A549 (cell line): ENCODE measurements around the gene FUT8. TPM values are rescaled to one million over a fixed set of nuclear protein-coding genes. Genes with fewer than 3 reads are reported as not detected.

Source experiments
- ATAC-seq, 2 experiments: fragments of 200-7000 bp in 1 of 2; fragments of >200 bp in 1 of 2; cut with Nextera tagmentation in 1 of 2; cut with Tn5 transposase in 1 of 2; 3 replicates each; pipeline versions ENCODE4 v1.8.0 to v1.9.1; 2018 to 2020; ENCODE audit warnings: mild to moderate bottlenecking in 1 of 2, moderate library complexity in 1 of 2
- CTCF ChIA-PET: fragments of 300-600 bp; sonication (Branson Sonifier 250); formaldehyde crosslinking; extraction: SDS; loops from one replicate; lab custom pipeline; 2021; ENCODE audit warnings: antibody characterized with exemption, inconsistent platforms; lab: Yijun Ruan, JAX
- POLR2A ChIA-PET: fragments of 350-600 bp; formaldehyde crosslinking; extraction: SDS; loops from one replicate; lab custom pipeline; 2021; ENCODE audit warnings: antibody characterized with exemption, inconsistent platforms; lab: Yijun Ruan, JAX
- DNase-seq, 2 experiments: peaks; one replicate each; pipeline versions ENCODE4 v3.0.0 to v3.0.0-alpha.2; 2011 to 2016; ENCODE audit warnings: low read depth in 1 of 2, low spot score in 1 of 2
- FAIRE-seq: peaks from 2 replicates; lab custom pipeline; 2011; peaks lifted over from hg19 to GRCh38; lab: Jason Lieb, UNC
- H3K27ac ChIP-seq, 2 experiments: fragments of >200 bp; sonication (Bioruptor Twin); formaldehyde crosslinking; 3 replicates each; pipeline ENCODE4 v1.5.1; 2016 to 2017
- H3K4me1 ChIP-seq: fragments of >200 bp; sonication (Bioruptor Twin); formaldehyde crosslinking; 3 replicates; pipeline ENCODE4 v1.6.1; 2016
- H3K4me2 ChIP-seq: fragments of >200 bp; sonication (Bioruptor Twin); formaldehyde crosslinking; 3 replicates; pipeline ENCODE4 v1.6.1; 2016
- H3K4me3 ChIP-seq: fragments of >200 bp; sonication (Bioruptor Twin); formaldehyde crosslinking; 3 replicates; pipeline ENCODE4 v1.5.1; 2016
- H3K9me3 ChIP-seq: fragments of >200 bp; sonication (Bioruptor Twin); formaldehyde crosslinking; 3 replicates; pipeline ENCODE4 v1.6.1; 2016
- BCL3 ChIP-seq: fragments of >200 bp; sonication (Bioruptor Twin); formaldehyde crosslinking; IDR thresholded peaks from 3 replicates; pipeline ENCODE4 v1.6.1; 2016
- BHLHE40 ChIP-seq: IDR thresholded peaks from 2 replicates; pipeline ENCODE4 v1.6.1; 2012; ENCODE audit warnings: low read depth, low read length, inconsistent platforms
- CBX2 ChIP-seq: fragments of 200-600 bp; sonication (generic); IDR thresholded peaks from 2 replicates; pipeline ENCODE4 v1.6.1; 2016; ENCODE audit warnings: low read depth, mild to moderate bottlenecking, borderline replicate concordance
- CHD2 ChIP-seq: fragments of 150-350 bp; IDR thresholded peaks from 2 replicates; pipeline ENCODE4 v1.6.1; 2014; ENCODE audit warnings: low read length; ENCODE audit not compliant: partially characterized antibody
- E2F6 ChIP-seq: IDR thresholded peaks from 2 replicates; pipeline ENCODE4 v1.6.1; 2012; ENCODE audit warnings: low read depth, borderline replicate concordance
- EHF ChIP-seq: fragments of 250-450 bp; sonication (Bioruptor Pico); IDR thresholded peaks from 2 replicates; pipeline ENCODE4 v1.5.0; 2020; ENCODE audit warnings: mild to moderate bottlenecking
- ESRRA ChIP-seq: fragments of 150-350 bp; IDR thresholded peaks from 2 replicates; pipeline ENCODE4 v1.6.1; 2014; ENCODE audit warnings: mild to moderate bottlenecking, low read length, borderline replicate concordance
- FOSB ChIP-seq: fragments of 250-450 bp; sonication (Bioruptor Pico); IDR thresholded peaks from 2 replicates; pipeline ENCODE4 v1.5.0; 2020; ENCODE audit warnings: mild to moderate bottlenecking, moderate library complexity
- FOSL2 ChIP-seq, 2 experiments: fragments of 450-650 bp in 1 of 2; fragments of >200 bp in 1 of 2; sonication (Bioruptor Twin) in 1 of 2; formaldehyde crosslinking; IDR thresholded peaks; 2 replicates each; pipeline versions ENCODE4 v1.5.0 to v1.6.1; 2016 to 2020; ENCODE audit warnings: mild to moderate bottlenecking in 1 of 2, moderate library complexity in 1 of 2
- GATA3 ChIP-seq: IDR thresholded peaks from 2 replicates; pipeline ENCODE4 v1.6.1; 2012; ENCODE audit warnings: borderline replicate concordance
- HDAC2 ChIP-seq: fragments of 200-600 bp; sonication (generic); IDR thresholded peaks from 2 replicates; pipeline ENCODE4 v1.6.1; 2016
- HEYL ChIP-seq: fragments of 250-450 bp; sonication (Bioruptor Pico); IDR thresholded peaks from 2 replicates; pipeline ENCODE4 v1.8.0; 2021; ENCODE audit warnings: mild to moderate bottlenecking, moderate library complexity
- JUN ChIP-seq, 2 experiments: fragments of >200 bp; sonication (Bioruptor Twin); formaldehyde crosslinking; IDR thresholded peaks; 2 replicates in 1 of 2; 3 replicates in 1 of 2; pipeline ENCODE4 v1.6.1; 2016 to 2017
- JUNB ChIP-seq: fragments of >200 bp; sonication (Bioruptor Twin); formaldehyde crosslinking; IDR thresholded peaks from 2 replicates; pipeline ENCODE4 v1.6.1; 2016
- MAX ChIP-seq: IDR thresholded peaks from 2 replicates; pipeline ENCODE4 v1.6.1; 2012
- MYC ChIP-seq: IDR thresholded peaks from 2 replicates; pipeline ENCODE4 v1.6.1; 2012; ENCODE audit warnings: mild to moderate bottlenecking, inconsistent platforms, low read length, improper control_type of control experiment, borderline replicate concordance
- NFE2L2 ChIP-seq: fragments of 150-350 bp; conservative IDR thresholded peaks from 2 replicates; pipeline ENCODE4 v1.6.1; 2014; ENCODE audit warnings: low read length
- NR3C1 ChIP-seq: fragments of >200 bp; sonication (Bioruptor Twin); formaldehyde crosslinking; IDR thresholded peaks from 3 replicates; pipeline ENCODE4 v1.6.1; 2017
- POLR2A ChIP-seq: IDR thresholded peaks from 2 replicates; pipeline ENCODE4 v1.6.1; 2012; ENCODE audit warnings: mild to moderate bottlenecking, low read length
- RNF2 ChIP-seq: fragments of 200-600 bp; sonication (generic); IDR thresholded peaks from 2 replicates; pipeline ENCODE4 v1.6.1; 2016; ENCODE audit warnings: low read depth, mild to moderate bottlenecking, antibody characterized with exemption, moderate library complexity, borderline replicate concordance
- SMC3 ChIP-seq: fragments of >200 bp; sonication (Bioruptor Twin); formaldehyde crosslinking; IDR thresholded peaks from 3 replicates; pipeline ENCODE4 v1.6.1; 2018; ENCODE audit warnings: inconsistent platforms
- TP53 ChIP-seq: fragments of 250-450 bp; sonication (Bioruptor Pico); IDR thresholded peaks from 2 replicates; pipeline ENCODE4 v1.5.0; 2021; ENCODE audit warnings: mild to moderate bottlenecking, moderate library complexity
- whole genome bisulfite sequencing: methylation state at CpG from one replicate; pipeline ENCODE4 v1.1.6; 2017; ENCODE audit errors: missing lambda C conversion rate; 5-methylcytosine and 5-hydroxymethylcytosine counted together
- polyA plus RNA-seq, 4 experiments: library from polyadenylated mRNA; depleted of rRNA in 3 of 4; stranded (reverse); fragments of >200 nt; fragmentation: RNase III in 1 of 4; extraction: RNeasy Plus Mini Kit Qiagen cat#74134 plus additional on column Dnase treatment in 1 of 4; gene quantifications; 2 replicates in 3 of 4; 3 replicates in 1 of 4; pipeline ENCODE4 v1.2.3, GENCODE V29; 2011 to 2017
- TF ChIP-seq, protein P1 (sequence below): fragments of 200-600 bp; sonication (generic); IDR thresholded peaks from 2 replicates; pipeline ENCODE4 v1.6.1; 2016; ENCODE audit warnings: antibody characterized with exemption, mild to moderate bottlenecking, moderate library complexity
- TF ChIP-seq, protein P2 (sequence below): fragments of >200 bp; sonication (Bioruptor Twin); formaldehyde crosslinking; IDR thresholded peaks from 3 replicates; pipeline ENCODE4 v1.5.1; 2016

Gene FUT8
- polyA plus RNA-seq, 2 of the 4 experiments (the other 2 are of a cell fraction): 20.3 to 22.9 TPM

DNA sequence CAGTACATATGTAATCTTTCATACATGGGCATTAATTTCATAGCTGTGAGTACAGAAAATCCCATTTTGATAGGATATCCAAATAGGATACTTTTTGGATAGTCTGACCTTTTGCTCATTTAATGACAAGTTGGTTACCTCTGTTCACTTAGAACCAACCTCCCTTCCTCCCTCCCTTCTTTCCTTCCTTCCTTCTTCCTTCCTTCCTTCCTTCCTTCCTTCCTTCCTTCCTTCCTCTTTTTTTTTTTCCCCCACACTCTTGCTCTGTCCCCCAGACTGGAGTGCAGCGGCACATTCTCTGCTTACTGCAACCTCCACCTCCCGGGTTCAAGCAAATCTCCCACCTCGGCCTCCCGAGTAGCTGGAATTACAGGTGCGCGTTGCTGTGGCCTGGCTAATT, 162.9 kb downstream of the FUT8 start:
- ChIA-PET POLR2A (no interaction called here), CTCF (interaction anchor here (1.9 kb wide), 1 partner anchor 18 kb away, joined by 6 read pairs; no protein-coding TSS in a partner anchor)
- ATAC-seq: no peak
- Histone ChIP-seq H3K9me3 (no peaks in the 10 kb centered on the region), H3K27ac (no peak overlapping the region), H3K4me1 (no peaks in the 10 kb centered on the region), H3K4me3 (no peak overlapping the region), H3K4me2 (no peak overlapping the region)
- WGBS: 98% methylated on average over 6 of the region's 6 CpGs
- no peak for FAIRE-seq
- no peak for TF ChIP-seq FOSB (CRISPR knock-in tag)
- no peak for TF ChIP-seq CBX2
- TF ChIP-seq MYC: no peak
- no peak for TF ChIP-seq SMC3
- TF ChIP-seq CHD2: no peak
- no peak for TF ChIP-seq E2F6
- no peak for TF ChIP-seq ESRRA
- no peak for TF ChIP-seq HDAC2
- TF ChIP-seq HEYL: no peak
- TF ChIP-seq, protein P1, sequence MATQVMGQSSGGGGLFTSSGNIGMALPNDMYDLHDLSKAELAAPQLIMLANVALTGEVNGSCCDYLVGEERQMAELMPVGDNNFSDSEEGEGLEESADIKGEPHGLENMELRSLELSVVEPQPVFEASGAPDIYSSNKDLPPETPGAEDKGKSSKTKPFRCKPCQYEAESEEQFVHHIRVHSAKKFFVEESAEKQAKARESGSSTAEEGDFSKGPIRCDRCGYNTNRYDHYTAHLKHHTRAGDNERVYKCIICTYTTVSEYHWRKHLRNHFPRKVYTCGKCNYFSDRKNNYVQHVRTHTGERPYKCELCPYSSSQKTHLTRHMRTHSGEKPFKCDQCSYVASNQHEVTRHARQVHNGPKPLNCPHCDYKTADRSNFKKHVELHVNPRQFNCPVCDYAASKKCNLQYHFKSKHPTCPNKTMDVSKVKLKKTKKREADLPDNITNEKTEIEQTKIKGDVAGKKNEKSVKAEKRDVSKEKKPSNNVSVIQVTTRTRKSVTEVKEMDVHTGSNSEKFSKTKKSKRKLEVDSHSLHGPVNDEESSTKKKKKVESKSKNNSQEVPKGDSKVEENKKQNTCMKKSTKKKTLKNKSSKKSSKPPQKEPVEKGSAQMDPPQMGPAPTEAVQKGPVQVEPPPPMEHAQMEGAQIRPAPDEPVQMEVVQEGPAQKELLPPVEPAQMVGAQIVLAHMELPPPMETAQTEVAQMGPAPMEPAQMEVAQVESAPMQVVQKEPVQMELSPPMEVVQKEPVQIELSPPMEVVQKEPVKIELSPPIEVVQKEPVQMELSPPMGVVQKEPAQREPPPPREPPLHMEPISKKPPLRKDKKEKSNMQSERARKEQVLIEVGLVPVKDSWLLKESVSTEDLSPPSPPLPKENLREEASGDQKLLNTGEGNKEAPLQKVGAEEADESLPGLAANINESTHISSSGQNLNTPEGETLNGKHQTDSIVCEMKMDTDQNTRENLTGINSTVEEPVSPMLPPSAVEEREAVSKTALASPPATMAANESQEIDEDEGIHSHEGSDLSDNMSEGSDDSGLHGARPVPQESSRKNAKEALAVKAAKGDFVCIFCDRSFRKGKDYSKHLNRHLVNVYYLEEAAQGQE: no peak
- TF ChIP-seq NFE2L2: no peak
- TF ChIP-seq GATA3: no peak
- TF ChIP-seq JUN (IDR thresholded peaks at IDR 0.05): no peak
- TF ChIP-seq BCL3: no peak
- no peak for DNase-seq

DNA sequence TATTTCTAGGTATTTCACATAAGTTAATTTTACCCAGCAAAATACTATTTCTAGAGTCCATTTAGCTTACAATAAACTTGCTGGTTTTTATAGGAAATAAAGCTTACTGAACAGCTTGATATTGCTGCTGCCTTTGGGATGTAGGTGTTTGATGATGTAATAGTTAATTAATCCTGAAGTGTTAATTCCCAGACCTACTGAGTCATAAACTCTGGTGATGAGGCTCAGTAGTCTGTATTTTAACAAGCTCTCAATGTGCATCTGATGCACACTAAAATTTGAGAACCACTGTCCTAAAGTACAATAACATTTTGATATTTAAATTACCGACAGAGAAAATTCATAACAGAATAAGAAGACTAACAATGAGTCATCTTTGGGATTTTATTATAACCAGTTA, 168.4 kb downstream of the FUT8 start:
- TF ChIP-seq FOSL2 (IDR thresholded peaks at IDR 0.05): no peak
- peak; percentile 35; the same call in 1 of the 2 replicates for TF ChIP-seq FOSL2 (CRISPR knock-in tag; IDR thresholded peaks at IDR 0.05)
- TF ChIP-seq HDAC2: no peak
- ChIA-PET POLR2A (no interaction called here), CTCF (no interaction called here)
- Histone ChIP-seq H3K4me3 (no peak overlapping the region), H3K27ac (no peak overlapping the region), H3K9me3 (no peaks in the 10 kb centered on the region), H3K4me1 (peaks cover 9% of the 10 kb centered on the region; the same call in 2 of the 3 replicates), H3K4me2 (no peak overlapping the region)
- DNase-seq (no peak), ATAC-seq (no peak), FAIRE-seq (no peak)
- WGBS: 38% methylated on average over 1 of the region's 1 CpG

DNA sequence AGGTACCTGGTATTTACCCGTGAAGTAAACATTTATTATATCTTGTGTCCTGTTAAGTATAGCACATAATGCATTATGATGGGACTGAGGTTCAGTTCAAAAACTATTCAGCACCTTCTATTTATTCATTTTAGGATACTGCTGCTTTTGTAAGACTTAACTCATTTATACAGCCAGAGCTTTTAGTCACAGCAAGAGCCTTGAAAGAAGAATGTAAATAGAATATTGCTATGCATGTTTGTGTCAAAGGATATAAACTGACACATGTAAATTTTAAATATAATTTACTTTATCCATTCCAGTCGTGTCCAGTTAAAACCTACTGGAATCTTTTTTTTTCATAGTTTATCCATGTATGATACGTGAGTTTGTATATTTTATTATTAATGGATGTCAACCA, 168.8 kb downstream of the FUT8 start:
- CTCF ChIA-PET: no interaction called here
- 70% methylated on average over 3 of the region's 3 CpGs for WGBS
- no peak for FAIRE-seq
- POLR2A ChIA-PET: no interaction called here
- Histone ChIP-seq H3K27ac (no peak overlapping the region), H3K4me1 (peaks cover 9% of the 10 kb centered on the region; the same call in 2 of the 3 replicates), H3K9me3 (no peaks in the 10 kb centered on the region), H3K4me3 (no peak overlapping the region), H3K4me2 (no peak overlapping the region)
- ATAC-seq: no peak
- TF ChIP-seq CHD2 (no peak), TP53 (CRISPR knock-in tag) (no peak), JUNB (no peak), HEYL (no peak), MAX (no peak), POLR2A (no peak), BHLHE40 (no peak), NFE2L2 (no peak), RNF2 (no peak), NR3C1 (no peak), EHF (no peak)
- TF ChIP-seq, protein P2, sequence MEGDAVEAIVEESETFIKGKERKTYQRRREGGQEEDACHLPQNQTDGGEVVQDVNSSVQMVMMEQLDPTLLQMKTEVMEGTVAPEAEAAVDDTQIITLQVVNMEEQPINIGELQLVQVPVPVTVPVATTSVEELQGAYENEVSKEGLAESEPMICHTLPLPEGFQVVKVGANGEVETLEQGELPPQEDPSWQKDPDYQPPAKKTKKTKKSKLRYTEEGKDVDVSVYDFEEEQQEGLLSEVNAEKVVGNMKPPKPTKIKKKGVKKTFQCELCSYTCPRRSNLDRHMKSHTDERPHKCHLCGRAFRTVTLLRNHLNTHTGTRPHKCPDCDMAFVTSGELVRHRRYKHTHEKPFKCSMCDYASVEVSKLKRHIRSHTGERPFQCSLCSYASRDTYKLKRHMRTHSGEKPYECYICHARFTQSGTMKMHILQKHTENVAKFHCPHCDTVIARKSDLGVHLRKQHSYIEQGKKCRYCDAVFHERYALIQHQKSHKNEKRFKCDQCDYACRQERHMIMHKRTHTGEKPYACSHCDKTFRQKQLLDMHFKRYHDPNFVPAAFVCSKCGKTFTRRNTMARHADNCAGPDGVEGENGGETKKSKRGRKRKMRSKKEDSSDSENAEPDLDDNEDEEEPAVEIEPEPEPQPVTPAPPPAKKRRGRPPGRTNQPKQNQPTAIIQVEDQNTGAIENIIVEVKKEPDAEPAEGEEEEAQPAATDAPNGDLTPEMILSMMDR: no peak
- TF ChIP-seq, protein P1: no peak
- no peak for DNase-seq
